ENCODE measurements around the gene SNX19.
A peak's percentile ranks its signal among the peaks of the same experiment; 100 is the strongest.

The SNX19 gene

GRCh38 chr11:130907229-130907628 lies 9.1 kb downstream of the SNX19 start:
- no peak for DNase-seq (ENCODE audit: low read depth)

GRCh38 chr11:130906616-130907015 lies 9.7 kb downstream of the SNX19 start:
- no peak for DNase-seq (ENCODE audit: low read depth)

DNA sequence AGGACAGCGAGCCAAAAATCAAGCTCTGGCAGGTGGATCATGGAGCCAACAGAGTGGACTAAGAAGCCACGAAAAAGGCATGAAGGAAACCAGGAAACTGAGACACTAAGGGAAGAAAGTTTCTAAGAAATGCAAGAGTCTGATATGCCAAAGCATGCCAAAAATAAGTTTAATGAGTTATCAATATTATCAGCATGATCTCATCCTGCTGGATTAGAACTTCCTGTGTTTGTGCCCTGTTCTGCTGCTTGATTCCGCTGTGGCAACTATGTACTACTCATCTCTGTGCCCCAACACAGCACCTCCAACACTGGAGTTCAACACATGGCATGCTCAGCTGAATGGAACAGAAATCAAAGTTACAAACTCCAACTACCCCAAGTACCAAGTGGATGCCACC lies 10.8 kb downstream of the SNX19 start:
- DNase-seq (ENCODE audit: low read depth) = no peak

- no peak for DNase-seq (ENCODE audit: low read depth)
These were observed 11.9 kb downstream of the SNX19 start for GRCh38 chr11:130904380-130904779.

DNA sequence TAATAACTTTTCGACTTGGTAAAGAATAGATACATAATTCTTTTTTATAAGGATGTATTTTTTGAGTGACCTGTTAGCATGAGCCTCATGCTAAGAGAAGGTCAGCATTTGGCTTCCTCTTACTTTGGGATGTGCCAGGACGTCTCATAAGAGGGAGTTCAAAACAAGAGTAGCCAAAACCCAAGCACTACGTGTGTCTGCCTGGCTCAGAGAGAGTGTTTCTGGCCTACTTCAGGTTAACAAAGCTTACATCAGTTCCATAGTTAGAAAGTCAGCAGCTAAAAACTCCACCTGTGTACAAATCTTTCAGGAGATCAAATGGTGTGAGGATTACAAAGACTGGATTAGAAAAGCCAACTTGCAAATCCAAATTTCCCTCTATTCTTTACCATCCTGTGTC lies 13.9 kb downstream of the SNX19 start:
- DNase-seq (ENCODE audit: low read depth) = no peak

DNA sequence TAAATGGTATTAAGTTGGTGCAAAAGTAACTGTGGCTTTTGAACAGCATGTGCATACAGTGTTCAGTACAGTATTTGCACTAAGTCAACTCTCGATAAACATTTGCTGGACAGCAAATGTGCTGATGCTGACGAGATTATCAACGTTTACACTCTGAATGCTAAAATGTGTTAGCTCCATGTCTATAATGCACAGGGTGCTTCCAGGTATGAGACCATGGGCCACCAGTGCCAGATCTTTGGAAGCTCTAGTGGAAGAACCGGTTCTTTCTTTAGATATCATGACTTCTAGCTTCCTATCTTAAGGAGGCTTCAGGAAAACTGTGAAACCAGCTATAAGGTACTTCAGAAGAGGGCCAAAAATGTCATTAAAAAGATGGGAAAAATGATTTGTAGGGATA lies 17.2 kb downstream of the SNX19 start:
- no peak for DNase-seq (ENCODE audit: low read depth)

DNA sequence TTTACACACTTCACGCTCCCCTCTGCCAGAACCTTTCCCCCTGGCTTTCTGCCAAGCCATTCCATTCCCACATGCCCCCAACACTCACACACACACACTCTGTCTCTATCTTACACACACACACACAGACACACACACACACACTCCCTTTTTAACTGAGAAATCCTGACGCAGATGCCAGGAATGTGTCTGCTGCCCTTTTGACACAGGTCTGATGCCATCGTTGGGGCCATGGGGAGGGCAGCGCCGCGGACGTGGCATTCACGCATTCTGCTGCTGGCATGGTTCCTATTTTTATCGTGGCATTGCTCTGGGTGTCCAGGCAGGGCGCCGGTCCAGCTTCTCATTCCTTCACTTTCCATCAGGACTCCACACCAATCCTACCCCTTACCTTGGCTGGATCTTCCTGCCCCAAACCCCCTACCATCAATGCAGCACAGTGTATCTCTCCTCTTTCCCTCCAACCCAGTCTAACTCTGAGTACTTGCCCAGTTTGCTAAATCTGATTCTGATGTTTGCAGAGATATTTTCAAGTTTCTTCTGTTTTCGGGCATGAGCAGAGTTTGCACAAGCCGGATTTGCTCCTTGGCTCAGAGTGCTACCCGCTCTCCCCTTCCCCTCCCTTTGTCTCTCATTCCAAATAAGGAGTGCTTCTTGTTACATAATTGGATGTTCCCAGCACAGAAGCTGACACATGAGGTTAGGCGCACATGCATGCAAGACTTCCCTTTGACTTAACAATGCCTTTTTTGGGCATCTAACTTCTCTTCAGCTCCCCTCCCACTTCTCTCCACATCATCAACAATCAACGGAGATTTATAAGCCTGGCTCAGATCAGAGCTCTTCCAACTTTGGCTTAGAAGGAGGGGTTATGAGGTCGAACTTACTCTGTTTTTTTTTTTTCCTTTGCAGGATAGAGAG lies 18.8 kb downstream of the SNX19 start:
- DNase-seq (ENCODE audit: low read depth) = peak; percentile 66

DNA sequence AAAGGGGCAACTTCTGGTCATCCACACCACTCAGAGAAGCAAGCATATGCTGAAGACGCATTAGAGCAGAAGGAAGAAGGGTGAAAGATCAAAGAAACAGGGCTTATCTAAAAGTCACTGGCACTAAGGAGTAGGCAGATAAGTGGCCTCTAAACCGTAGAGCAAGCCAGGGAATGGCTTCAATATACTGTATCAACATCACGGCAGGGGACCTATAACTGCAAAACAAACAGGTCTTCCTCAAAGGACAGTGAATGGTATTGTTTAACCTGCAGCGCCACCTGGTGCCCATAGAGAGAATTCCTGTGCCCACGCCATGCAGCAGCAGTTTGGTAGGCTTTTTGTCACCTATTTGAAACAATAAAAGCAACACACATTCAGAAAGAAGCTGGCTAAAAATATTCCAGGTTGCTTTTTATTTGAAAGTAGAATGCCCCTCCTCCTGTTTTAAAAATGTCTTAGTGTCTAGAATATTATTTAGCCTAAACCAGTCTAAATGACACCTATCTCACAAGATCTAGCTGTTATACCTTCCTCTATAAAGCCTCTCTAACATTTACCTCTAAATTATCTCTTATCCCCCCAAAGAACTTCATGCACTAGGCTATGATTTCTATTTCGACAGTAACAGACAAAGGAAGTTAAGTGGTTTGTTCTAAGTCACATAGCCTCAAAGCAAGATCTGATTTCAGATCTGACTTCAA lies 21.8 kb downstream of the SNX19 start:
- no peak for DNase-seq (ENCODE audit: low read depth)

- no peak for DNase-seq (ENCODE audit: low read depth)
These were observed 23.4 kb downstream of the SNX19 start for GRCh38 chr11:130892861-130893260.

GRCh38 chr11:130891326-130891725 lies 25.0 kb downstream of the SNX19 start:
- DNase-seq (ENCODE audit: low read depth) = no peak

DNA sequence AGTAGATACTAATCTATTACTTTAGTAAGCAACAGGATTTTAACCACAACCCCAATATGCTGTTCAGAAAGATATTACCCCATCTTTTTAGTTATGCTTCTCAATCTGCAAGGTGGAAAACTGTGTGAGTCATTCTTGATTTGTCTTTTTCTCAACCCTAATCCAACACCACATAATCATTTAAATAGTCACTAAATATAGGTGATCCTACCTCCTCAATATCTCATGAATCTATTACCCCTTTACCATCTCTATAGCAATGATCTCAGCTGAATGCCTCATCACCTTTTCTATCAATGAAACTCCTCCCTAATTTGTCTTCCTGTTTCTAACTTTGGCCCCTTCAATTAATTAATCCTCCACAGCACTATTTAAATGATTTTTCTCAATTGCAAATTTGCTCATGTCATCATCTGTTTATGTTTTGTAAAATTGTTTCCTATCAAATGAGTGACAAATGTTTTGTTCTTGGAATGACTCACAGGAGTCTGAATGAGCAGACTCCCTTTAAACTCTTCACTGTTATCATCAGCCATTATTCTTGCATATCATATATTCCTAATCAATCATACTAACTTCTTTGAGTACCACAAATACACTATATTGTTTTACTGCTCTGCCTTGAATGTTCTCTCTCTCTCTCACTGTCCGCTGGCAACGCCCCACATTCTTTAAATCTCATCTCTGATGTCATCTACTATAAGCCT lies 26.1 kb downstream of the SNX19 start:
- DNase-seq (ENCODE audit: low read depth) = no peak

DNA sequence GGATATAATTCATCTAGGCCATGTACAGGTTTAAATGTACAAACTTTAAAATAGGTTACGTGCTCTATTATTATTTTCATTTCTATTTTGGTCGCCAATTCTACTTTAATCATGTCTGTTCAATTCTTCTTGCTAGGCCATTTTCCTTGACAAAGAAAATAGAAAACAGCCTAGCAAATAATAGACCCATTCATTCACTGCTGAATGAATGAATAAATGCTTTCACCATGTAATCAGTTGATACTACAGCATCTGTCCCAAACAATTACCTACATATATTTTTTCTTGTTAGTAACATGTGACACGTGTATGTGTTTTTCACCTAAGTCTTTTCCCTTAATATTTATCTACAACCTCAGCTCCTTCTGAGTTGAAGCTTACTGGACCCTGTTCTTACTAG lies 27.5 kb downstream of the SNX19 start:
- DNase-seq (ENCODE audit: low read depth) = no peak

DNA sequence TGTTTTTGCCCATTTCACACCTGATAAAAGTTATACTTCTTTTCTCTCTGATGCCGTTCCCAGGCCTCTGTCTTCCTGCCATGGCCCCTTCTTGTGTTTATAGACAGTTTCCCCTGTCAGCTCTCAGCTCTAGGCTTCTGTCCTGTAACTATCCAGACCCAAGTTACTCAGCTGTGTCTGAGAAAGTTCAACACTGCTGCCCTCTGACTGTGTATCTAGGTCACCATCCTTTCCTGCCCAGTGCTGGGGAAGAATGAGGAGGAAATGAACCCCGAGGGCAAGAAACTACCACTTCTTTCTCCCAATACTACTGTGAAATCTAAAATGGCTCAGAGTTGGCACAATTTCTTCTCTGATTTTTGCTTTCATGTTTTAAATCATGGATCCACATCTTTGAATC lies 29.6 kb downstream of the SNX19 start:
- no peak for DNase-seq (ENCODE audit: low read depth)

- no peak for DNase-seq (ENCODE audit: low read depth)
These were observed 34.1 kb downstream of the SNX19 start for GRCh38 chr11:130882138-130882551.

- DNase-seq (ENCODE audit: low read depth) = no peak
These were observed 34.7 kb downstream of the SNX19 start for GRCh38 chr11:130881475-130882137.

DNA sequence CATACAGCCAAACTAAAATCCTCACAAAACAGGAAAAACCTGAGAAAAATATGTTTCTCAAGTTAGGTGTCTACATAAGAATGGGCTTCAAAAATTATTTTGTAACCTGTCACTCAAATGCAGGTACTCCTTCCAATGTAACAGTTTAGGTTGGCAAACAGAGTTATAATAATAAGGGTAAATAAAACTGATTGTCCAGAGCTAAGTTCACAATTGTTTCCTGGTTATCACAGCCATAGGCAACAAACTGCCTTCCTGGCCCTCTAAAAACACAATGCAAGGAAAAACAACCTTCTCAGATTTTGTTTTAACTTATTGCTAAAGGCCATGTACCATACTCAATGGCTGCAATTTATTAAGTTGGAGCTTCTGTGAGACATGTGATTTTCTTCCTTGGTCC lies 36.4 kb downstream of the SNX19 start:
- no peak for DNase-seq (ENCODE audit: low read depth)

DNA sequence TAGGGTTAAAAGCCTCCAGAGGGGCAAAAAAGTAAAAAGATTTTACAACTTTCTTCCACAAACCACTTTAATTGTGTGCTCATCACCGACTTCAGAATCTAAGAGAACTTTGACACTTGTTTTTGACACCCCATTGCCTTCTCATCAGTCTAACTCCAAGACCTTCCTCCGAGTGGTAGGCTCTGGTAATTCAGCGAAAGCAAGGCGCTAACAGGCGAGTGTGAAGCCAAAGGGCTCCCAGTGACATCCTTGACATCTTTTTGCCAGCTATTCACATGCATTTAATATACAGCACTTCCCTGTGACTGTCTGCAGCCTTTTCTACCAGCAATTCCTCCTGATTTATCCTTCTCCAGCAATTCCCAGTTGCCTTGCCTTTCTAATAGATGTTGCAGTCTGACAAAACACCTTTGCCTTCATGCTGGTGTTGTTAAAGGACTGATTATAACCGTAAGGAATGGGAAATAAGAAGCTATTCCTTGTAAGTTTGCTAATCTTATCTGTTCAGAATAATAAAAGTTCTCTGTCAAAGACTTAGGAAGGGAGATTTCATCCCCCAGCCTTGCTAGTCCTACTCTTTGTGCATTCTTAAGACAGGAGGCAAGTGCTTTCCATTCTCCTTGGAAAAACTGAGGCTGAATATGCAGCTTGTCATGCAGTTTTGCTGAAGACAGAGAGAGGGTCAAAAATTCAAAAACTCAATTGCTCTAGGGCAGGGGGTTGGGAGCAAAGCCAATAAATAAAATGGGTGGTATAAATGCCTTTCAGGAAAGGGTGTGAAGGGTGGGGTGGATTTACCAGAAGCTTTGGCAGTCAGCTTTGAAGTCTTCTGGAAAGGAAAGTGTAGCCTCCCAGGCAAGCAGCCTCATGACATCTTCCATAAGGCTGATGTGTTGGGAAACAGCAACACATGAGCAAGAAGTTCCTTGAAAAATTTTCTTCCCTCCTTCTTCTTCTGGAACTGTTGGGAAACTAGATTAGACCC lies 39.1 kb downstream of the SNX19 start:
- no peak for DNase-seq (ENCODE audit: low read depth)

DNA sequence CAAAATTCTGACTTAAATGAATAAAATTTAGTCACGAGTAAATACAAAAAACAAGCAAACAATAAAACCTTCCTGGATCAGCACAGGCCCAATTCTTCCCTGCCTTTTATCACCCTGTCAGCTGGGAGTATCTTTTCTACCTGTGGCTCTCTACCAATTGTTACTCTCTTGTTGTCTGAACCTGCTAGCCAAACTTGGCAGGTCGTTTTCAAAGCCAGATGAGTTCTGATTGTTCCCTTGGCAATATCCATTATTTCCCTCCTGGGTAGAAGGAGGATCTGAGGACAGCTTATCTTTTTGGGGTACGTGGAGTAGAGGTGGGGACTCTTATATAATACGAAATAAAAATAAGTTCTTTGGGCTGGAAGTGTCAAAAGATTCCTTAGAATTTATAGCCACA lies 40.2 kb downstream of the SNX19 start:
- DNase-seq (ENCODE audit: low read depth) = no peak

- no peak for DNase-seq (ENCODE audit: low read depth)
These were observed 41.2 kb downstream of the SNX19 start for GRCh38 chr11:130874955-130875531.

- DNase-seq (ENCODE audit: low read depth) = no peak
These were observed 41.9 kb downstream of the SNX19 start for GRCh38 chr11:130874396-130874795.

GRCh38 chr11:130873761-130874160 lies 42.5 kb downstream of the SNX19 start:
- no peak for DNase-seq (ENCODE audit: low read depth)
